HL-60 (cell line): ENCODE results near the gene HRH1.

Experiments used
- CTCF ChIP-seq: IDR thresholded peaks from one replicate; pipeline ENCODE4 v1.5.1; 2011; ENCODE audit warnings: low read length, control low read depth, inconsistent platforms; ENCODE audit not compliant: insufficient read depth
- GABPA ChIP-seq: IDR thresholded peaks from 2 replicates; pipeline ENCODE4 v1.6.1; 2012; ENCODE audit warnings: low read depth
- POLR2AphosphoS5 ChIP-seq: IDR thresholded peaks from 2 replicates; pipeline ENCODE4 v1.6.1; 2012; ENCODE audit warnings: low read depth

- TF ChIP-seq CTCF, result no peak
- no peak for TF ChIP-seq GABPA
- no peak for TF ChIP-seq POLR2AphosphoS5
Observed at GRCh38 chr3:11159421-11159904, 5.2 kb downstream of the HRH1 start.
